Measurements from ENCODE around the gene ATAD2B. TPM values are rescaled to one million over a fixed set of nuclear protein-coding genes. Genes with fewer than 3 reads are reported as not detected.
"Not testable (repeated sequence)": the region's sequence is repeated elsewhere in the genome, so short reads cannot be mapped to it uniquely, and the experiment has no call there.

Gene ATAD2B
- total RNA-seq = 8.4 TPM

DNA sequence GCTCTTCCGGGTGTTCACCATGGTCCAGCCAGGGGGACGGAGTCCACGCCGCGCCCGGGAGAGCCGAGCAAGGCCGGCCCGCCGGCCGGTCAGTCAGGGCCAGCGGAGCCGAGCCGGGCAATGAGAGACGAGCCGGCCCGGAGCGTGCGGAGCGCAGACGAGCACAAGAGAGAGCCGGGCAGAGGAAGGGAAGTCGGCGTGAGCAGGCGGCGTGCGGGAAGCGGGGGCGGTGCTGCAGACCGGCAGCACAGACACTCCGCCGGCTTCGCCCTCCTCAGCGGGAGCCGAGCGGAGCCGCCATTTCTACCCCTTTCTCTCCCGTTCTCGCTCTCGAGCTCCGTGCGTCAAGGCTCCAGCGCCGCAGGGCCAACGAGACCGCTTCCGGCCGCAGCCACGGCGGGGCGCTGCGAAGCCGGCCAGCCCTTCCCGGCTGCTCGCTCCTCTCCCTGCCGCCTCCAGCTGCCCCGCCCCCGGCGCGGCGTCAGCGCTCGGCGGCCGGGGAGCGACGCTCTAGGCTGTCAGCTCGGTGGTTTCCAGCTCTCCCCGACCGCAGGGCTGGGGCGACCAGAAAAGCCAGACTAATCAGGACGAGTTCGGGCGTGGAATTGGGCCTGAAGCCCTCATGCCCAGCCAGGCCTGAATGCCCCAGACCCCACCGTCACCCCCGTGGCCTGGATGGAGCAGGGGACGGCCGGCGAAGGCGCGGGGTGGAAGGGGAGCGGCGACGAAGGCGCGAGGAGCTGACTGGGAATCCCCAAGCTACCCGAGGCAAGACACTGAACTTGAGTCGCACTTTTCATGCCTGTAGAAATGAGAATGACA is at the start of gene ATAD2B:
ATAD2B (minus strand) TSS at position 374 of the 822 bp plus-strand sequence; CDS start at position 21, 353 bp downstream.
- Histone ChIP-seq H3K27me3 (no peaks in the 10 kb centered on the region), H3K9me3 (no peaks in the 10 kb centered on the region), H3K4me1 (peaks cover 0 to 20% of the 10 kb centered on the region in 2 donors), H3K4me3 (peak within 1 kb of the TSS; percentile 90), H3K27ac (peak within 1 kb of the TSS; percentile 99), H3K36me3 (peaks cover 0 to 7% of the 10 kb centered on the region in 2 donors)
- intact Hi-C loops (cut with DNase I) = loop anchor here (1.0 to 10.0 kb wide), 7 partner anchors 13 to 865 kb away; partner anchors contain the start of genes CENPO, FAM228B, KLHL29 and PFN4
- peak; percentile 66 to 85 (median 82) for TF ChIP-seq CTCF (IDR thresholded peaks at IDR 0.05)
- peak; percentile 54 to 94 for DNase-seq (ENCODE audit: low spot score in 2 of 2)

DNA sequence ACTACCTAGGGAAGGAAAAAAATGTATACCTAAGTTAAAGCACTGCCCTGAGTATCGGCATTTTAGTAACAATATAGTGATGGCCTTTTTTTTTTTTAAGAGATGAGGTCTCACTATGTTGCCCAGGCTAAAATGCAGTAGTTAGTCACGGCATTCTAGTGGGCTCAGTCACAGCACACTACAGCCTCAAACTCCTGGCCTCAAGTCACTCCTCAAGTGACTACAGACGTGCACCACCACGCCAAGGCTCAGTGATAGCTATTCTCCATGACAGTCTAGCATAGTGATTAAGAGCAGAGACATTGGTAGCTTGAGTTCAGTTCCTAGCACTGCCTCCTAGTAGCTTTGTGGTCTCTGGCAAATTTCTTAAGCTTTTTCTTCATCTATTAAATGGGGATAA is 40.9 kb upstream of the ATAD2B start:
- no peak for DNase-seq (ENCODE audit: low spot score in 2 of 2)
- Histone ChIP-seq H3K9me3 (no peaks in the 10 kb centered on the region), H3K4me1 (no peaks in the 10 kb centered on the region), H3K36me3 (peaks cover 13 to 16% of the 10 kb centered on the region in 2 donors), H3K27ac (no peak overlapping the region), H3K4me3 (no peak overlapping the region), H3K27me3 (no peaks in the 10 kb centered on the region)
- TF ChIP-seq CTCF (IDR thresholded peaks at IDR 0.05) = no peak
- intact Hi-C loops (cut with DNase I) = no loop called here

DNA sequence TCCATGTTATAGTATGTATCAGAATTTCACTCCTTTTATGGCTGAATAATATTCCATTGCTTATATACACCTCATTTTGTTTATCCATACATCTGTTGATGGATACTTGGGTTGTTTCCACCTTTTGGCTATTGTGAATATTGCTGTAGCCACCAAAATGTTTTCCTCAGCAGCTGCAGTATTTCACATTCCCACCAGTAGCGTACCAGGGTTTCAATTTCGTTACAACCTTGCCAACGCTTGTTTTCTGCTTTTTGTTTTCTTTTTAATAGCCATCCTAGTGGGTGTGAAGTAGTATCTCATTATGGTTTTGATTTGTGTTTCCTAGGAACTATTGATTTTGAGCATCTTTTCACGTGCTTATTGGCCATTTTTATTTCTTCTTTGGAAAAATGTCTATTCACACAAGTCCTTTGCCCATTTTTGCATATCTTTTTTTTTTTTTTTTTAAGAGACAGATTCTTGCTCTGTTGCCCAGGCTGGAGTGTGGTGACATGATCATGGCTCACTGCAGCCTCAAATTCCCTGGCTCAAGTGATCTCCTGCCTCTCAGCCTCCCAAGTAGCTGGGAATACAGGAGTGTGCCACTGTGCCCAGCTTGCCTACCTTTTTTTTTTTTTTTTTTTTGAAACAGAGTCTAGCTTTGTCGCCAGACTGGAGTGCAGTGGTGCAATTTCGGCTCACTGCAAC is 27.5 kb upstream of the ATAD2B start:
- Histone ChIP-seq H3K27me3 (no peaks in the 10 kb centered on the region), H3K4me3 (peak overlapping the region in 1 of 2 donors; percentile 33), H3K9me3 (no peaks in the 10 kb centered on the region), H3K36me3 (peaks cover 0 to under 1% of the 10 kb centered on the region in 2 donors), H3K27ac (no peak overlapping the region), H3K4me1 (no peaks in the 10 kb centered on the region)
- no peak for DNase-seq (ENCODE audit: low spot score in 2 of 2)
- no peak for TF ChIP-seq CTCF (IDR thresholded peaks at IDR 0.05)
- intact Hi-C loops (cut with DNase I) = no loop called here

GRCh38 chr2:23953625-23954024 is 26.7 kb upstream of the ATAD2B start:
- Histone ChIP-seq H3K4me3 (no peak overlapping the region), H3K4me1 (no peaks in the 10 kb centered on the region), H3K27me3 (no peaks in the 10 kb centered on the region), H3K36me3 (no peaks in the 10 kb centered on the region), H3K9me3 (no peaks in the 10 kb centered on the region), H3K27ac (no peak overlapping the region)
- TF ChIP-seq CTCF (IDR thresholded peaks at IDR 0.05) = no peak
- intact Hi-C loops (cut with DNase I) = no loop called here
- DNase-seq (ENCODE audit: low spot score in 2 of 2) = no peak

DNA sequence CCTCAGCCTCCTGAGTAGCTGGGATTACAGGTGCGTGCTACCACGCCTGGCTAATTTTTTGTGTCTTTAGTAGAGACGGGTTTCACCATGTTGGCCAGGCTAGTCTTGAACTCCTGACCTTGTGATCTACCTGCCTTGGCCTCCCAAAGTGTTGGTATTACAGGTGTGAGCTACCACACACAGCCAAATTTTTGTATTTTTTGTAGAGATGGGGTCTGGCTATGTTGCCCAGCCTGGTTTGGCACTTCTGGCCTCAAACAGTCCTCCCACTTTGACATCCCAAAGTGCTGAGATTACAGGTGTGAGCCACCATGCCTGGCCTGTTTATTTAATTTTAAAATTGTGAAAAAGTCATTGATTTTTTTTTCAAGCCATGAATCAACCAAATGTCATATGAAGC is 25.6 kb upstream of the ATAD2B start:
- DNase-seq (ENCODE audit: low spot score in 2 of 2); intact Hi-C loops (cut with DNase I); H3K4me1 ChIP-seq; H3K27me3 ChIP-seq; H3K27ac ChIP-seq; H3K9me3 ChIP-seq; H3K36me3 ChIP-seq; H3K4me3 ChIP-seq: not testable (repeated sequence)

GRCh38 chr2:23947350-23947749 is 20.4 kb upstream of the ATAD2B start:
- intact Hi-C loops (cut with DNase I) = no loop called here
- H3K9me3 ChIP-seq = no peaks in the 10 kb centered on the region
- H3K4me1 ChIP-seq = no peaks in the 10 kb centered on the region
- TF ChIP-seq CTCF (IDR thresholded peaks at IDR 0.05) = no peak
- H3K27me3 ChIP-seq = no peaks in the 10 kb centered on the region
- no peak for DNase-seq (ENCODE audit: low spot score in 2 of 2)
- H3K36me3 ChIP-seq = no peaks in the 10 kb centered on the region
- H3K4me3 ChIP-seq = no peak overlapping the region
- H3K27ac ChIP-seq = no peak overlapping the region

Data from ascending aorta (tissue), 2 donors.